HepG2 (cell line): ENCODE results near the gene GPER1. TPM values are rescaled to one million over a fixed set of nuclear protein-coding genes. Genes with fewer than 3 reads are reported as not detected.

Experiments
- ARHGAP35 ChIP-seq: sonication (generic); formaldehyde crosslinking; IDR thresholded peaks from 2 replicates; pipeline ENCODE4 v1.9.0; 2022; ENCODE audit warnings: mild to moderate bottlenecking, inconsistent platforms, moderate library complexity, missing genetic modification reagents, borderline replicate concordance
- ATM ChIP-seq: fragments of 450-650 bp; IDR thresholded peaks from 2 replicates; pipeline ENCODE4 v1.7.1; 2017; ENCODE audit warnings: mild to moderate bottlenecking, borderline replicate concordance
- BORCS8-MEF2B ChIP-seq: sonication (generic); formaldehyde crosslinking; IDR thresholded peaks from 2 replicates; pipeline ENCODE4 v1.8.0; 2022; ENCODE audit warnings: mild to moderate bottlenecking, missing genetic modification reagents
- CBX5 ChIP-seq: sonication (generic); formaldehyde crosslinking; IDR thresholded peaks from 2 replicates; pipeline ENCODE4 v1.4.0; 2020; ENCODE audit warnings: missing genetic modification reagents, borderline replicate concordance
- ELK4 ChIP-seq: sonication (generic); formaldehyde crosslinking; IDR thresholded peaks from 2 replicates; pipeline ENCODE4 v1.9.0; 2021; ENCODE audit warnings: missing genetic modification reagents, borderline replicate concordance
- FOXJ3 ChIP-seq: sonication (generic); formaldehyde crosslinking; IDR thresholded peaks from 2 replicates; pipeline ENCODE4 v1.4.0; 2020; ENCODE audit warnings: missing genetic modification reagents, mild to moderate bottlenecking, borderline replicate concordance
- FOXK1 ChIP-seq: sonication (generic); formaldehyde crosslinking; IDR thresholded peaks from 2 replicates; pipeline ENCODE4 v1.4.0; 2020; ENCODE audit warnings: low read depth, missing genetic modification reagents, borderline replicate concordance
- ISL2 ChIP-seq: sonication (generic); formaldehyde crosslinking; IDR thresholded peaks from 2 replicates; pipeline ENCODE4 v1.5.0; 2020; ENCODE audit warnings: missing genetic modification reagents
- KLF9 ChIP-seq: IDR thresholded peaks from 2 replicates; pipeline ENCODE4 v1.6.1; 2016; ENCODE audit warnings: low read depth
- KMT2B ChIP-seq: IDR thresholded peaks from 2 replicates; pipeline ENCODE4 v1.6.1; 2016; ENCODE audit warnings: missing genetic modification reagents, missing compliant biosample characterization
- MLLT10 ChIP-seq: sonication (generic); formaldehyde crosslinking; IDR thresholded peaks from 2 replicates; pipeline ENCODE4 v1.4.0; 2020; ENCODE audit warnings: missing genetic modification reagents
- MTF1 ChIP-seq: sonication (generic); formaldehyde crosslinking; IDR thresholded peaks from 2 replicates; pipeline ENCODE4 v1.5.0; 2020; ENCODE audit warnings: missing genetic modification reagents
- PHF21A ChIP-seq: sonication (generic); formaldehyde crosslinking; IDR thresholded peaks from 2 replicates; pipeline ENCODE4 v1.5.0; 2020; ENCODE audit warnings: mild to moderate bottlenecking, missing genetic modification reagents
- PLSCR1 ChIP-seq: sonication (generic); formaldehyde crosslinking; IDR thresholded peaks from 2 replicates; pipeline ENCODE4 v1.5.0; 2020; ENCODE audit warnings: missing genetic modification reagents, mild to moderate bottlenecking, borderline replicate concordance
- RBM22 ChIP-seq: fragments of 200-400 bp; formaldehyde crosslinking; optimal IDR thresholded peaks from 2 replicates; pipeline ENCODE3; 2017; ENCODE audit warnings: mild to moderate bottlenecking, low read length, moderate library complexity
- SIN3B ChIP-seq: fragments of 150-350 bp; IDR thresholded peaks from 2 replicates; pipeline ENCODE4 v1.6.1; 2014; ENCODE audit warnings: low read length
- SNAPC2 ChIP-seq: sonication (generic); formaldehyde crosslinking; IDR thresholded peaks from 2 replicates; pipeline ENCODE4 v1.8.1; 2022; ENCODE audit warnings: mild to moderate bottlenecking, missing genetic modification reagents
- SOX13 ChIP-seq, 3 experiments: fragments of 450-650 bp in 1 of 3; sonication (generic) in 1 of 3; formaldehyde crosslinking in 1 of 3; IDR thresholded peaks in 2 of 3; conservative IDR thresholded peaks in 1 of 3; 2 replicates each; pipeline versions ENCODE4 v1.5.0 to v1.6.1; 2016 to 2020; ENCODE audit warnings: antibody characterized with exemption in 1 of 3, mild to moderate bottlenecking in 1 of 3, missing compliant biosample characterization in 1 of 3, missing genetic modification reagents in 1 of 3, moderate library complexity in 1 of 3
- THYN1 ChIP-seq: sonication (generic); formaldehyde crosslinking; IDR thresholded peaks from 2 replicates; pipeline ENCODE4 v1.8.1; 2023; ENCODE audit warnings: low read depth, mild to moderate bottlenecking, moderate library complexity, missing genetic modification reagents, borderline replicate concordance
- ZBTB21 ChIP-seq: sonication (generic); formaldehyde crosslinking; IDR thresholded peaks from 2 replicates; pipeline ENCODE4 v1.4.0; 2020; ENCODE audit warnings: missing genetic modification reagents
- ZFYVE20 ChIP-seq: sonication (generic); formaldehyde crosslinking; IDR thresholded peaks from 2 replicates; pipeline ENCODE4 v1.8.0; 2023; ENCODE audit warnings: low read depth, mild to moderate bottlenecking, moderate library complexity, missing genetic modification reagents, borderline replicate concordance
- ZNF784 ChIP-seq: sonication (generic); formaldehyde crosslinking; IDR thresholded peaks from 2 replicates; pipeline ENCODE4 v1.5.1; 2020; ENCODE audit warnings: missing genetic modification reagents, mild to moderate bottlenecking, borderline replicate concordance
- ZSCAN20 ChIP-seq: sonication (generic); formaldehyde crosslinking; IDR thresholded peaks from 2 replicates; pipeline ENCODE4 v1.4.0; 2020; ENCODE audit warnings: missing genetic modification reagents, mild to moderate bottlenecking, borderline replicate concordance
- polyA plus RNA-seq, 8 experiments: library from polyadenylated mRNA; depleted of rRNA in 3 of 8; stranded (reverse) in 7 of 8; unstranded in 1 of 8; fragments of >200 nt; fragmentation: Illumina TruSeq in 4 of 8; extraction: Trizol in 4 of 8; gene quantifications; 2 replicates each; pipeline versions ENCODE4 v1.2.1 to v1.2.3, GENCODE V29; 2011 to 2016; ENCODE audit warnings: low read depth in 4 of 8, missing spikeins in 1 of 8, mixed read lengths in 1 of 8; ENCODE audit not compliant: insufficient read depth in 1 of 8
- total RNA-seq, 5 experiments: library from RNA; depleted of rRNA; stranded (reverse); fragments of >200 nt; fragmentation: Illumina TruSeq; extraction: Trizol; gene quantifications; 2 replicates each; pipeline ENCODE4 v1.2.3, GENCODE V29; 2016; ENCODE audit warnings: low read depth in 1 of 5
- TF ChIP-seq, protein P1 (sequence below): fragments of 450-650 bp; IDR thresholded peaks from 2 replicates; pipeline ENCODE4 v1.6.1; 2016
- TF ChIP-seq, protein P2 (sequence below): sonication (generic); formaldehyde crosslinking; IDR thresholded peaks from 2 replicates; pipeline ENCODE4 v1.5.0; 2020; ENCODE audit warnings: missing genetic modification reagents

Gene GPER1
- total and polyA plus RNA-seq, 2 of the 13 experiments (the other 11 are each of a cell fraction or from before 2014, with no cell fraction given), result 12.7 to 19.7 TPM

DNA sequence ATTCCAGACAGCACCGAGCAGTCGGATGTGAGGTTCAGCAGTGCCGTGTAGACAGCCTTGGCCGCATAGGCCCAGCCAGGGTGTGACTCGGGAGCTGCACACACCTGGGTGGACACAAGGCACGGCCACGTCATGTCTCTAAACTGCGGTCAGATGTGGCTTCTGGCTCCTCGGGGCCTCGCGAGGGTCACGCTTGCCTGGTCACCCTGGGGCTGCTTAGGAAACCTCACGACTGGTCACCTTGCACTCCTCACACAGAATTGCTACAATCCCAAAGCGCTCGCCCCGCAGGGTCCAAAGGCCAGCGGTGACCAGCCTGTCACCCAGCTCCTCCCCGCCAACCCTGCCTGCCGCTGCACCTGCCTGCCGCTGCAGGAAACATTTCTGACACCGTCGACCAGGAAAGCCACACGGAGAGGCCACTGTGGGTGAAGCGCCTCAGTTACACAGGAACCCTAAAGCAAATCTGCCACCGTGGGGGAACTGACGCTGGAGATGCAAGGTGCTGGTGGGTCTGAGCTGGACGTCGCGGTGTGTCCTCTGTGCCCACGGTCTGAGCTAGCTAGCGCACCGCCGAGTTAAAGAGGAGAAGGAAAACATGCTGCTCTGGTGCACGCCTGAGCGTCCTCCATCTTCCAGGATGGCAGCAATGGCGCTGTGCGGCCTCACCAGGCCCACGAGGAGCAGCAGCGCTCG is 5.0 kb downstream of the GPER1 start (continued):
- TF ChIP-seq ELK4 (CRISPR knock-in tag) (no peak), PLSCR1 (CRISPR knock-in tag) (no peak), KLF9 (CRISPR knock-in tag) (no peak), THYN1 (CRISPR knock-in tag) (no peak), FOXK1 (no peak), SNAPC2 (CRISPR knock-in tag) (no peak), PHF21A (CRISPR knock-in tag) (peak; percentile 62; the same call in 1 of the 2 replicates), BORCS8-MEF2B (CRISPR knock-in tag) (peak; percentile 45; the same call in 1 of the 2 replicates), KMT2B (CRISPR knock-in tag) (0 out of 2 replicates have a peak, but pooled peaks have one; percentile 32), SIN3B (no peak), RBM22 (peak; percentile 52), MLLT10 (CRISPR knock-in tag) (no peak), MTF1 (no peak), ISL2 (CRISPR knock-in tag) (no peak), ARHGAP35 (CRISPR knock-in tag) (no peak), SOX13 (IDR thresholded peaks at IDR 0.05) (no peak), SOX13 (CRISPR knock-in tag; conservative IDR thresholded peaks at IDR 0.05 in 1 of 2, IDR thresholded peaks at IDR 0.05 in 1 of 2) (no peak), ZBTB21 (CRISPR knock-in tag) (peak; percentile 27; the same call in 1 of the 2 replicates), ZFYVE20 (CRISPR knock-in tag) (no peak), CBX5 (peak; percentile 87), FOXJ3 (CRISPR knock-in tag) (no peak), ZSCAN20 (CRISPR knock-in tag) (no peak), ZNF784 (no peak; the same call in 1 of the 2 replicates), ATM (no peak)
- TF ChIP-seq, protein P1, sequence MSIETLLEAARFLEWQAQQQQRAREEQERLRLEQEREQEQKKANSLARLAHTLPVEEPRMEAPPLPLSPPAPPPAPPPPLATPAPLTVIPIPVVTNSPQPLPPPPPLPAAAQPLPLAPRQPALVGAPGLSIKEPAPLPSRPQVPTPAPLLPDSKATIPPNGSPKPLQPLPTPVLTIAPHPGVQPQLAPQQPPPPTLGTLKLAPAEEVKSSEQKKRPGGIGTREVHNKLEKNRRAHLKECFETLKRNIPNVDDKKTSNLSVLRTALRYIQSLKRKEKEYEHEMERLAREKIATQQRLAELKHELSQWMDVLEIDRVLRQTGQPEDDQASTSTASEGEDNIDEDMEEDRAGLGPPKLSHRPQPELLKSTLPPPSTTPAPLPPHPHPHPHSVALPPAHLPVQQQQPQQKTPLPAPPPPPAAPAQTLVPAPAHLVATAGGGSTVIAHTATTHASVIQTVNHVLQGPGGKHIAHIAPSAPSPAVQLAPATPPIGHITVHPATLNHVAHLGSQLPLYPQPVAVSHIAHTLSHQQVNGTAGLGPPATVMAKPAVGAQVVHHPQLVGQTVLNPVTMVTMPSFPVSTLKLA, result peak; percentile 35; the same call in 1 of the 2 replicates
- TF ChIP-seq, protein P2, sequence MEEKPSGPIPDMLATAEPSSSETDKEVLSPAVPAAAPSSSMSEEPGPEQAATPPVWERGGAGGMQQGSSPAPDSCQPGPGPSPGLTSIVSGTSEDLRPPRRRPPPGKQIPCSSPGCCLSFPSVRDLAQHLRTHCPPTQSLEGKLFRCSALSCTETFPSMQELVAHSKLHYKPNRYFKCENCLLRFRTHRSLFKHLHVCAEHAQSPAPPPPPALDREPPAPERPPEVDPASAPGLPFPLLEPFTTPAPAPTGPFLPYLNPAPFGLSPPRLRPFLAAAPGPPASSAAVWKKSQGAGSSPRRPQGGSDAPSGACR (CRISPR knock-in tag), result no peak
